Loucy (cell line): ENCODE data around the gene TMEM164.

Experiments used
- H2AFZ ChIP-seq: fragments of 200-600 bp; sonication (generic); 2 replicates; pipeline ENCODE4 v1.6.0; 2016; ENCODE audit warnings: antibody characterized with exemption, mild to moderate bottlenecking, low read length, moderate library complexity
- H3F3A ChIP-seq: fragments of 200-600 bp; 2 replicates; pipeline ENCODE4 v1.6.0; 2016; ENCODE audit warnings: antibody characterized with exemption, low read depth, mild to moderate bottlenecking
- H3K27me3 ChIP-seq: fragments of 200-600 bp; sonication (generic); 2 replicates; pipeline ENCODE4 v1.6.1; 2014; ENCODE audit warnings: low read length, mild to moderate bottlenecking; ENCODE audit not compliant: insufficient read depth, poor library complexity, severe bottlenecking
- H3K36me3 ChIP-seq: fragments of 200-600 bp; sonication (generic); 2 replicates; pipeline ENCODE4 v1.6.1; 2016; ENCODE audit warnings: low read length; ENCODE audit not compliant: insufficient read depth
- H3K4me1 ChIP-seq: fragments of 200-600 bp; sonication (generic); 2 replicates; pipeline ENCODE4 v1.5.1; 2014; ENCODE audit warnings: low read length, mild to moderate bottlenecking; ENCODE audit not compliant: insufficient read depth, poor library complexity, severe bottlenecking
- H3K4me2 ChIP-seq: fragments of 200-600 bp; sonication (generic); 2 replicates; pipeline ENCODE4 v1.6.0; 2014; ENCODE audit warnings: antibody characterized with exemption, low read length, low read depth, mild to moderate bottlenecking; ENCODE audit not compliant: poor library complexity, severe bottlenecking
- H3K4me3 ChIP-seq: fragments of 200-600 bp; sonication (generic); 2 replicates; pipeline ENCODE4 v1.5.1; 2014; ENCODE audit warnings: low read length, mild to moderate bottlenecking, mixed read lengths; ENCODE audit not compliant: poor library complexity, severe bottlenecking
- H3K79me2 ChIP-seq: fragments of 200-600 bp; sonication (generic); 2 replicates; pipeline ENCODE4 v1.6.1; 2014; ENCODE audit warnings: low read length; ENCODE audit not compliant: insufficient read depth
- H3K9ac ChIP-seq: fragments of 200-600 bp; sonication (generic); 2 replicates; pipeline ENCODE4 v1.6.0; 2014; ENCODE audit warnings: mild to moderate bottlenecking, low read depth, low read length, moderate library complexity; ENCODE audit not compliant: poor library complexity, severe bottlenecking
- H3K9me2 ChIP-seq: fragments of 200-600 bp; sonication (generic); replicated peaks from 2 replicates; pipeline ENCODE4 v1.6.1; 2016; ENCODE audit warnings: low read depth, low read length, mixed read lengths
- H3K9me3 ChIP-seq: fragments of 200-600 bp; sonication (generic); 2 replicates; pipeline ENCODE4 v1.6.1; 2014; ENCODE audit warnings: mild to moderate bottlenecking, antibody characterized with exemption, low read length, low read depth; ENCODE audit not compliant: insufficient read depth
- H4K20me1 ChIP-seq: fragments of 200-600 bp; sonication (generic); 2 replicates; pipeline ENCODE4 v1.6.0; 2014; ENCODE audit warnings: antibody characterized with exemption, low read length, mild to moderate bottlenecking; ENCODE audit not compliant: insufficient read depth, poor library complexity, severe bottlenecking
- CTCF ChIP-seq: fragments of 200-600 bp; sonication (generic); conservative IDR thresholded peaks from 2 replicates; pipeline ENCODE4 v1.5.1; 2014; ENCODE audit warnings: mild to moderate bottlenecking, antibody characterized with exemption, low read length
- EZH2phosphoT487 ChIP-seq: fragments of 200-600 bp; IDR thresholded peaks from 2 replicates; pipeline ENCODE4 v1.6.1; 2018; ENCODE audit warnings: antibody characterized with exemption, mild to moderate bottlenecking, moderate library complexity, borderline replicate concordance

The TMEM164 gene

DNA sequence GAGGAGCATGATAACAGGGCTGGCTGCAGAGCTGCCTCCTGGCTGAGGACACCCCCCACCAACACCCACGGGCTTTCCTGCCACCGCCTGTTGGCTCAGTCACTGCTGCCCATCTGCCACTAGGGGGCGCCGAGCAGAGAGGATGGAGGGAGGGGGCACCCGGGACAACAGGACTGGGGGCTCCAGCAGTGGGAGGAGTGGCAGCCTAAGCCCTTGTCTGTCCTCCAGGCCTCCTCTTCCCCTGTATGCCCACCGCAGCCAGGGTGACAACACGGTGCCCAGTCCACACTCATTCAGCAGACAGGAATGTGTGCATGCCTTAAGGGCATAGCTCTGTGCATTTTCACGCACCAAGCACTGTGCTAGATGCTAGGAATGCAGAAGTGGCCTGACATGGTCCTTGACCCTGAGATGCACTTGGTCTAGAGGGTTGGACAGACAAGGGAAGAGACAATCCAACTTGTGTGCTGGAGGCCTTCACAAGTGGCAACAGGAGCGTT is 165.1 kb downstream of the TMEM164 start:
- peaks cover 2% of the 10 kb centered on the region for H4K20me1 ChIP-seq
- no peak overlapping the region for H3K4me3 ChIP-seq
- no peak overlapping the region for H3K4me2 ChIP-seq
- TF ChIP-seq EZH2phosphoT487 = no peak
- peak; percentile 77 for TF ChIP-seq CTCF
- peaks cover 5% of the 10 kb centered on the region for H3K4me1 ChIP-seq
- no peaks in the 10 kb centered on the region for H3F3A ChIP-seq
- H3K9me3 ChIP-seq = no peaks in the 10 kb centered on the region
- no peaks in the 10 kb centered on the region for H3K9me2 ChIP-seq
- no peak overlapping the region for H2AFZ ChIP-seq
- H3K36me3 ChIP-seq = peaks cover 27% of the 10 kb centered on the region; the same call in 1 of the 2 replicates
- H3K79me2 ChIP-seq = 0 out of 2 replicates have a peak, but pooled peaks cover 3% of the 10 kb centered on the region
- H3K9ac ChIP-seq = no peak overlapping the region
- H3K27me3 ChIP-seq = no peaks in the 10 kb centered on the region

- Histone ChIP-seq H3K79me2 (0 out of 2 replicates have a peak, but pooled peaks cover under 1% of the 10 kb centered on the region), H3K27me3 (no peaks in the 10 kb centered on the region), H3K36me3 (peaks cover 32% of the 10 kb centered on the region; the same call in 1 of the 2 replicates), H3K9ac (no peak overlapping the region), H3K9me2 (no peaks in the 10 kb centered on the region), H3K4me2 (no peak overlapping the region), H3K9me3 (no peaks in the 10 kb centered on the region), H4K20me1 (peaks cover 2% of the 10 kb centered on the region), H3F3A (no peaks in the 10 kb centered on the region), H2AFZ (no peak overlapping the region), H3K4me3 (no peak overlapping the region), H3K4me1 (peaks cover 5% of the 10 kb centered on the region)
- TF ChIP-seq EZH2phosphoT487 (no peak), CTCF (no peak)
These were observed 165.7 kb downstream of the TMEM164 start for GRCh38 chrX:110168585-110168984.

DNA sequence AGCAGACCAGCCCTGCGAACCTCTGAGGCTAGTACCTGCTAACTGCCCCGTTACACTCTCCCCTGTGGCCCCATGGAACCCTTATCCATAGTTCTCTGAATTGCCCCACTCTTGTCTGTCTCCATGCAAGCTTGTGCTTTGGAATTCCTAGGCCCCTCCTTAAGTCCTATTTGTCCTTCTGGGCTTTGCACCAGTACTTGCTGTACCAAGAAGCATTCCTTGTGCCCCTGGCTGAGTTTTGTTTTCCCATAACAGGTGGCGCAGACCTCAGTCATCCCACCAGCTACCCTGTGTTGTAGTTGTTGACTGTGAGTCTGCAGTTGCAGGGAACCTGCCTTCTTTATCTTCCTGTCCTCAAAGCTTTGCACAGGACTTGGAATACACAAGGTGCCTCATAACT is 167.1 kb downstream of the TMEM164 start:
- no peak overlapping the region for H3K4me3 ChIP-seq
- no peaks in the 10 kb centered on the region for H3K9me3 ChIP-seq
- H4K20me1 ChIP-seq = no peaks in the 10 kb centered on the region
- H3K4me1 ChIP-seq = peaks cover 4% of the 10 kb centered on the region
- no peak for TF ChIP-seq CTCF
- TF ChIP-seq EZH2phosphoT487 = no peak
- H3K79me2 ChIP-seq = no peaks in the 10 kb centered on the region
- H3K4me2 ChIP-seq = no peak overlapping the region
- H3F3A ChIP-seq = no peaks in the 10 kb centered on the region
- H3K9ac ChIP-seq = no peak overlapping the region
- H3K36me3 ChIP-seq = peaks cover 43% of the 10 kb centered on the region; the same call in 1 of the 2 replicates
- H3K9me2 ChIP-seq = no peaks in the 10 kb centered on the region
- no peak overlapping the region for H2AFZ ChIP-seq
- no peaks in the 10 kb centered on the region for H3K27me3 ChIP-seq
